HG03558 (cell line): ENCODE data around the gene USP16.

Experiments
- ATAC-seq: cut with Tn5 transposase; IDR thresholded peaks from one replicate; pipeline ENCODE4 v1.9.1; 2021; ENCODE audit warnings: moderate number of reproducible peaks; ENCODE audit not compliant: unreplicated experiment; ENCODE audit errors: extremely low read depth

The USP16 gene

GRCh38 chr21:29078869-29079767 lies 54.6 kb downstream of the USP16 start:
- no peak for ATAC-seq

GRCh38 chr21:29080454-29080941 lies 56.0 kb downstream of the USP16 start:
- no peak for ATAC-seq

GRCh38 chr21:29082046-29082815 lies 57.8 kb downstream of the USP16 start:
- no peak for ATAC-seq

- no peak for ATAC-seq
These were observed 58.8 kb downstream of the USP16 start for GRCh38 chr21:29083306-29083705.

- no peak for ATAC-seq
These were observed 59.9 kb downstream of the USP16 start for GRCh38 chr21:29084372-29084771.

- ATAC-seq, result no peak
These were observed 60.8 kb downstream of the USP16 start for GRCh38 chr21:29085106-29085752.

GRCh38 chr21:29091033-29091432 lies 66.6 kb downstream of the USP16 start:
- ATAC-seq, result no peak

GRCh38 chr21:29092102-29092959 lies 67.9 kb downstream of the USP16 start:
- no peak for ATAC-seq

- no peak for ATAC-seq
These were observed 71.9 kb downstream of the USP16 start for GRCh38 chr21:29096218-29097015.

- no peak for ATAC-seq
These were observed 73.7 kb downstream of the USP16 start for GRCh38 chr21:29098156-29098555.

GRCh38 chr21:29102791-29103257 lies 78.4 kb downstream of the USP16 start:
- no peak for ATAC-seq
